Activated CD8-positive, alpha-beta T cell treated with anti-CD3 and anti-CD28 coated beads for 36 hours (primary cell): ENCODE data around the gene CPB2. TPM values are rescaled to one million over a fixed set of nuclear protein-coding genes. Genes with fewer than 3 reads are reported as not detected.

ENCODE experiments used
- ATAC-seq: fragments of 200-7000 bp; cut with Tn5 transposase; one replicate; pipeline ENCODE4 v1.10.0; 2021; ENCODE audit warnings: mild to moderate bottlenecking, moderate library complexity
- CTCF ChIA-PET: fragments of 350-600 bp; sonication (Branson Sonifier 250); formaldehyde crosslinking; loops from one replicate; lab custom pipeline; 2021; ENCODE audit warnings: antibody characterized with exemption; lab: Charles Lee
- POLR2A ChIA-PET: fragments of 350-600 bp; sonication (Branson Sonifier 250); formaldehyde crosslinking; loops from one replicate; lab custom pipeline; 2021; ENCODE audit warnings: antibody characterized with exemption; lab: Charles Lee
- DNase-seq: peaks from one replicate; pipeline ENCODE4 v3.0.0-alpha.2; 2020
- H3K27ac Mint-ChIP-seq: one replicate; pipeline ENCODE4 v1.8.0; 2021; ENCODE audit warnings: mild to moderate bottlenecking, mixed read lengths
- H3K27me3 Mint-ChIP-seq: one replicate; pipeline ENCODE4 v1.8.0; 2021; ENCODE audit warnings: mixed read lengths
- H3K36me3 Mint-ChIP-seq: one replicate; pipeline ENCODE4 v1.8.0; 2021; ENCODE audit warnings: low read depth, mixed read lengths
- H3K4me1 Mint-ChIP-seq: one replicate; pipeline ENCODE4 v1.8.0; 2021; ENCODE audit warnings: low read depth, mixed read lengths
- H3K4me3 Mint-ChIP-seq: one replicate; pipeline ENCODE4 v1.8.0; 2021; ENCODE audit warnings: mild to moderate bottlenecking, moderate library complexity, mixed read lengths
- H3K9me3 Mint-ChIP-seq: one replicate; pipeline ENCODE4 v1.8.0; 2021; ENCODE audit warnings: mixed read lengths
- intact Hi-C: fragments of 100-400 bp; cut with micrococcal nuclease; formaldehyde crosslinking; loops from one replicate; pipeline ENCODE4 v1.10.0; 2022
- total RNA-seq, 2 experiments: library from RNA; stranded (reverse); gene quantifications; one replicate each; pipeline ENCODE4 v1.2.3, GENCODE V29; 2021
- TF ChIP-seq, protein P1 (sequence below): fragments of 200-600 bp; IDR thresholded peaks from one replicate; pipeline ENCODE4 v1.8.0; 2022; ENCODE audit warnings: antibody characterized with exemption, mild to moderate bottlenecking

Gene CPB2
- total RNA-seq, 2 experiments from 2014 or later: not detected

DNA sequence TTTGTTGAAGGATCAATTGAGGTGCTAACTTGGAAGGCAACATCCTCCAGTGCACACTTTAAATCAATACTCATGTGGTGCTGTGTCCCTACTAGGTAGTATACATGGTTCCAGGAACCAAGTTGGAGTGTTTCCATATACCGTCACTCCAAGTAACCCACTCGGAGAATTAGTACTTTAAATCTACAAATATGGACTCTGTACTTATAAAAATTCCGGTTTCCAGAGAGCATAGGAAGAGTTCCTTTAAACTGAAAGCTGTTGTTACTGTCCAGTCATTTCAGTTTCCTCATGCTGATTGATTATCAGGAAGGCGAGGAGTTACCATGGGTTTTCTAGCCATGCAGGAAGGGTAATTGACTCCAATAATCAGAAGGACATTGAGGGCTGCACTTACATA is 7.2 kb downstream of the CPB2 start:
- CTCF ChIA-PET: no interaction called here
- Mint-ChIP-seq H3K4me1 (no peaks in the 10 kb centered on the region), H3K36me3 (no peaks in the 10 kb centered on the region), H3K9me3 (no peaks in the 10 kb centered on the region), H3K27me3 (peaks cover 2% of the 10 kb centered on the region), H3K4me3 (no peak overlapping the region), H3K27ac (no peak overlapping the region)
- TF ChIP-seq, protein P1, sequence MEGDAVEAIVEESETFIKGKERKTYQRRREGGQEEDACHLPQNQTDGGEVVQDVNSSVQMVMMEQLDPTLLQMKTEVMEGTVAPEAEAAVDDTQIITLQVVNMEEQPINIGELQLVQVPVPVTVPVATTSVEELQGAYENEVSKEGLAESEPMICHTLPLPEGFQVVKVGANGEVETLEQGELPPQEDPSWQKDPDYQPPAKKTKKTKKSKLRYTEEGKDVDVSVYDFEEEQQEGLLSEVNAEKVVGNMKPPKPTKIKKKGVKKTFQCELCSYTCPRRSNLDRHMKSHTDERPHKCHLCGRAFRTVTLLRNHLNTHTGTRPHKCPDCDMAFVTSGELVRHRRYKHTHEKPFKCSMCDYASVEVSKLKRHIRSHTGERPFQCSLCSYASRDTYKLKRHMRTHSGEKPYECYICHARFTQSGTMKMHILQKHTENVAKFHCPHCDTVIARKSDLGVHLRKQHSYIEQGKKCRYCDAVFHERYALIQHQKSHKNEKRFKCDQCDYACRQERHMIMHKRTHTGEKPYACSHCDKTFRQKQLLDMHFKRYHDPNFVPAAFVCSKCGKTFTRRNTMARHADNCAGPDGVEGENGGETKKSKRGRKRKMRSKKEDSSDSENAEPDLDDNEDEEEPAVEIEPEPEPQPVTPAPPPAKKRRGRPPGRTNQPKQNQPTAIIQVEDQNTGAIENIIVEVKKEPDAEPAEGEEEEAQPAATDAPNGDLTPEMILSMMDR: no peak
- ATAC-seq (no peak), DNase-seq (no peak)
- intact Hi-C loops: no loop called here
- POLR2A ChIA-PET: no interaction called here

DNA sequence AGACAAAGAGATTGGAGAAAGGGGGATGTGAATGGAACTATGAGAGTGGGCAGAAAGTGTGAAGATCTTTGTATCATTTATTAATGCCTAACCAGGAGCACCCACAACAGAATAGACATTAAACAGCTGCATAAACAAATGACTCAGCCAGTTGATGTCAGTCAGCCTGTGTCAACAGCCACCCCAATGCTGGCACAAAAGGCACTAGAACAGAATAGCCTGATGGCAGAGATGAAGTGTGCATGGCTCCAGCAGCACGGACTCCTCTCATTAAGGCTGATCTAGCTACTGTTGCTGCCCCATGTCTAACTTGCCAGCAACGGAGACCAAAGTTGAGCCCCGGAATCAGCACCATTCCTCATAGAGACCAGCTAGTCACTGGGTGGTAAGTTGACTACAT is 7.8 kb downstream of the CPB2 start:
- Mint-ChIP-seq H3K9me3 (no peaks in the 10 kb centered on the region), H3K4me3 (no peak overlapping the region), H3K36me3 (no peaks in the 10 kb centered on the region), H3K27ac (no peak overlapping the region), H3K4me1 (no peaks in the 10 kb centered on the region), H3K27me3 (peaks cover 6% of the 10 kb centered on the region)
- no peak for DNase-seq
- intact Hi-C loops: no loop called here
- TF ChIP-seq, protein P1: no peak
- POLR2A ChIA-PET: no interaction called here
- CTCF ChIA-PET: no interaction called here
- no peak for ATAC-seq

DNA sequence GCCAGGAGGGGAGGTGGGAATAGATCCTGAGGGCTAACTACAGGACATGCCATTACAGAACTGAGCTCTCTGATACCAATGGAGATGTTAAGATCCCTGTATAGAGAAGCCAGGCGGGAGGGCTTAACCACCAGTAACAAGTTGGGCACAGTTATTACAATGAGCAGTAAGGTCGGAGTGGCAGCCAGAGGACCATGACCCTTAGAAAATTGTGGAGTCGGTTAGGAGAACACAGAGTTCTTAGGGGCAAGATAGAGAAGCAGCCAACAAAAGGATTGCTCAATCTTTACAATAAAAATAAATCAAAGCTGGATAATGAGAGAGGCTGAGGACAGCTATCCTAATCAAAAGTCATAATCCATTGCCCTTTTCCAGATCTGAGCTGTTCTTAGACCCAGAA is 10.4 kb downstream of the CPB2 start:
- ATAC-seq (no peak), DNase-seq (no peak)
- Mint-ChIP-seq H3K27me3 (peaks cover 8% of the 10 kb centered on the region), H3K9me3 (no peaks in the 10 kb centered on the region), H3K4me3 (no peak overlapping the region), H3K36me3 (no peaks in the 10 kb centered on the region), H3K27ac (no peak overlapping the region), H3K4me1 (no peaks in the 10 kb centered on the region)
- TF ChIP-seq, protein P1: no peak
- CTCF ChIA-PET: interaction anchor here (0.7 to 1.3 kb wide), 4 partner anchors 9 to 227 kb away, joined by 3 read pairs; no protein-coding TSS in a partner anchor
- intact Hi-C loops: no loop called here
- POLR2A ChIA-PET: interaction anchor here (0.6 to 1.3 kb wide), 4 partner anchors 13 to 34 kb away, joined by 3 read pairs; no protein-coding TSS in a partner anchor

DNA sequence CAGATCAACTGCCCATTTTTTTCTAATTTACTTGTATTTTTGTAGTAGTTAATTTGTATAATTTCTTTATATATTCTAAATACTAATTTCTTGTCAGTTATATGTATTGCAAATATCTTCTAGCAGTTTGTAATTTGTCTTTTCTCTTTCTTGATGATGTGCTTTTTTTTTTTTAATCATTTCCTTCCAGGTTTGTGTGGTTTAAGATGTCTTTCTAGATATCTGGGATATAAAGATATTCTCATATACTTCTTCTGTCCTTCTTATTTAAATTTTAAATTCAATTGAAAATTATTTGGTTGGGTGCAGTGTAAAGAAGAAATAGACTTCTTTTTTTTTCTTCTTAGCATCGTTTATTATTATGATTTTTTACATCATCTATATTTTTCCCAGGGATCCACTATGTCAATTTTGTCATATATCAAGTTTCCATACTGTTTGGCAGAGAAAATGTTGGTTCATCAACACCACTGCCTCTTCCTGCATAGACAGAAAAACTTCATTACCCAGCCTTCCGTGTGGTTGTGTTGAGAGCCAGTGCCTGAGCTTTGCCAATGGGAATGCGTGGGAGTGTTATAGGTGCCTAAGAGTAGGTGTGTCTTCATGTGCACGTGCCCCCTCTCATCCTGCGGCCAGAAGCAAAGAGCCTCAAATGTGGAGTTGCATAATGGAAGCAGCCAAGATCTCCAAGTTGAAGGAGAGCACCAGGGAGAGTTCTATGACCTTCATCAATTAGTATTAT is 15.8 kb downstream of the CPB2 start:
- intact Hi-C loops: no loop called here

DNA sequence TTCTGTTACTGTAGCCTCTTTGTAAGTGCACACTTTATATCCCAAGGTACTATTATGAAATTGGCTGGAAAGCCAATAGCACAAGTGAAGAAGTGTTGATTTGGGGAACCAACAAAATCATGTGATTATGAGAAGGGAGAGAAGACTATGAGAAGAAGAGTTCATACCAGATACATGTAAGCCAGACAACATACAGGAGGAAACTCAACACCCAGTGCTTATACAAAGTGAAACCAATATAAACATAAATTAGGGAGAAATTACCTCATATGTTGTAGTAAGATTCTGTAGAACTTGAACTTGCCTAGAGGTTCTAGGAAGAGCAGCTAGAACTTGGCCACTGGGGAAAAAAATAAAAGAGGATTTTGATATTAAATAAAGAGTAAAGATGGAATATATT is 17.4 kb downstream of the CPB2 start:
- ATAC-seq: no peak
- H3K27me3 Mint-ChIP-seq: peaks cover 4% of the 10 kb centered on the region
- intact Hi-C loops: no loop called here
- no peak for DNase-seq
- H3K4me1 Mint-ChIP-seq: no peaks in the 10 kb centered on the region
- H3K27ac Mint-ChIP-seq: no peak overlapping the region
- H3K4me3 Mint-ChIP-seq: no peak overlapping the region
- TF ChIP-seq, protein P1: no peak
- H3K9me3 Mint-ChIP-seq: no peaks in the 10 kb centered on the region
- ChIA-PET CTCF (no interaction called here), POLR2A (no interaction called here)
- no peaks in the 10 kb centered on the region for H3K36me3 Mint-ChIP-seq

More for the DNA sequence above, 15.8 kb downstream of the CPB2 start:
- ChIA-PET POLR2A (no interaction called here), CTCF (no interaction called here)
- Mint-ChIP-seq H3K4me1 (no peaks in the 10 kb centered on the region), H3K36me3 (no peaks in the 10 kb centered on the region), H3K9me3 (no peaks in the 10 kb centered on the region), H3K27me3 (peaks cover 6% of the 10 kb centered on the region), H3K27ac (no peak overlapping the region), H3K4me3 (no peak overlapping the region)
- TF ChIP-seq, protein P1: no peak
- DNase-seq: no peak
- ATAC-seq: no peak
